Type B pancreatic cell (in vitro differentiated cells): ENCODE results near the gene ACTL7B. TPM values are rescaled to one million over a fixed set of nuclear protein-coding genes. Genes with fewer than 3 reads are reported as not detected.

Experiments used
- DNase-seq: peaks from one replicate; pipeline ENCODE4 v3.0.0; 2021; ENCODE audit warnings: mixed read lengths; ENCODE audit not compliant: unreplicated experiment; ENCODE audit errors: extremely low spot score
- H3K27ac Mint-ChIP-seq: 2 replicates; pipeline ENCODE4 v1.8.0; 2021; ENCODE audit warnings: mild to moderate bottlenecking, mixed read lengths
- H3K27me3 Mint-ChIP-seq: 2 replicates; pipeline ENCODE4 v1.8.0; 2021; ENCODE audit warnings: mixed read lengths
- H3K36me3 Mint-ChIP-seq: 2 replicates; pipeline ENCODE4 v1.8.0; 2021; ENCODE audit warnings: mixed read lengths
- H3K4me1 Mint-ChIP-seq: one replicate; pipeline ENCODE4 v1.8.0; 2021; ENCODE audit warnings: mixed read lengths; ENCODE audit not compliant: unreplicated experiment
- H3K4me3 Mint-ChIP-seq: 2 replicates; pipeline ENCODE4 v1.8.0; 2021; ENCODE audit warnings: mild to moderate bottlenecking, mixed read lengths
- H3K9me3 Mint-ChIP-seq: 2 replicates; pipeline ENCODE4 v1.8.0; 2021; ENCODE audit warnings: mixed read lengths
- total RNA-seq: library from RNA; stranded (reverse); gene quantifications from 2 replicates; pipeline ENCODE4 v1.2.1, GENCODE V29; 2021; ENCODE audit warnings: low replicate concordance
- TF ChIP-seq, protein P1 (sequence below): fragments of 200-600 bp; sonication (generic); conservative IDR thresholded peaks from 2 replicates; pipeline ENCODE4 v1.5.0; 2021; ENCODE audit warnings: antibody characterized with exemption, mild to moderate bottlenecking

The ACTL7B gene
- total RNA-seq, 1 donor from 2014 or later: not detected

DNA sequence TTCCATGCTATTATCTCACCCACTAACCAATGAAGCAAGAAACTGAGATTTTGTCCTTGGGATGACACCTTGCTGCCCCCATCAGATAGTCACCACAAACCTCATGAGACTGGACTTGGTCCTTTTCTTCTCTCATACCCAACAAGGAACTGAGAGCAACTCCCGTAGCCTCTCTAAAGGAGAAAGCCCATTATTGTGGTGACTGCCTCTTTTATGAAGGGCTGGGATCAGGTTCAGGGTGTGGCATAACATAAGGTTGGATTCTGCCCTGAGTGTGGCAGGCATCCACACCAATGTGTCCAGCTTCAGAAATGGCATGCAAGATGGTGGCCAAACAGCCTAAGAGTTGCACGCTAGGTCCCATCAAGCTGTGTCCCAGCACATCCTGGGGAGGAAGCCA lies 5.0 kb upstream of the ACTL7B start:
- Mint-ChIP-seq H3K9me3 (peaks cover 4% of the 10 kb centered on the region), H3K36me3 (no peaks in the 10 kb centered on the region), H3K27ac (no peak overlapping the region), H3K4me1 (no peaks in the 10 kb centered on the region), H3K4me3 (no peak overlapping the region), H3K27me3 (peaks cover 4% of the 10 kb centered on the region)
- no peak for DNase-seq
- TF ChIP-seq, protein P1, sequence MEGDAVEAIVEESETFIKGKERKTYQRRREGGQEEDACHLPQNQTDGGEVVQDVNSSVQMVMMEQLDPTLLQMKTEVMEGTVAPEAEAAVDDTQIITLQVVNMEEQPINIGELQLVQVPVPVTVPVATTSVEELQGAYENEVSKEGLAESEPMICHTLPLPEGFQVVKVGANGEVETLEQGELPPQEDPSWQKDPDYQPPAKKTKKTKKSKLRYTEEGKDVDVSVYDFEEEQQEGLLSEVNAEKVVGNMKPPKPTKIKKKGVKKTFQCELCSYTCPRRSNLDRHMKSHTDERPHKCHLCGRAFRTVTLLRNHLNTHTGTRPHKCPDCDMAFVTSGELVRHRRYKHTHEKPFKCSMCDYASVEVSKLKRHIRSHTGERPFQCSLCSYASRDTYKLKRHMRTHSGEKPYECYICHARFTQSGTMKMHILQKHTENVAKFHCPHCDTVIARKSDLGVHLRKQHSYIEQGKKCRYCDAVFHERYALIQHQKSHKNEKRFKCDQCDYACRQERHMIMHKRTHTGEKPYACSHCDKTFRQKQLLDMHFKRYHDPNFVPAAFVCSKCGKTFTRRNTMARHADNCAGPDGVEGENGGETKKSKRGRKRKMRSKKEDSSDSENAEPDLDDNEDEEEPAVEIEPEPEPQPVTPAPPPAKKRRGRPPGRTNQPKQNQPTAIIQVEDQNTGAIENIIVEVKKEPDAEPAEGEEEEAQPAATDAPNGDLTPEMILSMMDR: no peak

DNA sequence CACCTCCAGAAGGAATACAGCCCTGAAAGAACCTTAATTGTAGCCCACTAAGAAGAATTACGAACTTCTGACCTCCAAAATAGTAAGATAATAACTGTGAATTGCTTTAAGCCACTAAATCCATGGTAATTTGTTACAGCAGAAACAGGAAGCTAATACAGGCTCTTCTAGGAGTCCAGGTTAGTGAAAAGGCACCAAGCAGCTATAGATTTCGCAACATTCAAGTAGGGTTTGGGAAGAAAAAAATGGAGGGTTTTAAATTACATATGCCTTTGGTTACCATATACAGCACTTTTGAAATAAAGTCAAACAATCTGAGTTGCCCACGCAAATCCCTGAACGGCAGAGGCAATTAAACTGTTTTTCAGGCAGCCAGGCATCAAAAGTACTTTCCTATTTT lies 4.6 kb upstream of the ACTL7B start:
- Mint-ChIP-seq H3K4me3 (no peak overlapping the region), H3K9me3 (peaks cover 4% of the 10 kb centered on the region), H3K36me3 (no peaks in the 10 kb centered on the region), H3K27ac (no peak overlapping the region), H3K4me1 (no peaks in the 10 kb centered on the region), H3K27me3 (peaks cover 4% of the 10 kb centered on the region)
- TF ChIP-seq, protein P1: no peak
- DNase-seq: no peak

DNA sequence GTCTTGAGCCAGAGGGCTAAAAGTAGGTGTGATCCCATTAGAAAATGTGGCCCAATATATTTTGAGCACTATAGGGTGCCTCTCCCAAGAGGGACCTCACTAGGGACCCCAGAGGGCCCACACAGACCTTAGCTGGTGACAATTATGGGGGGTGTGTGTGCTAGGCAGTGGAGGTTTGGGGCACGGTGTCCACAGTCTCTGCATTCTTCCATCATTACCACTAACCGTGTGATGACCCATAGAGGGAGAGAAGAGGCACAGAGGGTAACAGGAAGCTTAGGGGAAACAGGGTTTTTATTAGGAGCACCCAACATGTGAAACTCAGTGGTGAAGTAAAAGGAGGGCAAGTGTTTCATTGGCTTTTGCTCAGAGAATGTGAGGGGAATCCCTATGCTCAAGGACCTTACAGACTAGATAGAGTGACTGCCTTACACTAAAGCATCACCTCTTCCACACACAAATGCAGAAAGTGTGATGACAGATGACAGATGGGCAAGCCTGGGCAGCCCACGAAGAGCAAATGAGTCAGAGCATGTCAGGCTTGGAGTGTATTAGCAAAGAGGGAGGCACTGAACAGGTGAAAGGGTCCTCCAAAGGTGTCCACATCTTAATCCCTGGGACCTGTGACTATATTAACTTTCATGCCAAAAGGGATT lies 3.8 kb upstream of the ACTL7B start:
- Mint-ChIP-seq H3K4me3 (no peak overlapping the region), H3K4me1 (no peaks in the 10 kb centered on the region), H3K9me3 (peaks cover 4% of the 10 kb centered on the region), H3K27ac (no peak overlapping the region), H3K27me3 (peaks cover 4% of the 10 kb centered on the region), H3K36me3 (no peaks in the 10 kb centered on the region)
- TF ChIP-seq, protein P1: no peak
- no peak for DNase-seq

DNA sequence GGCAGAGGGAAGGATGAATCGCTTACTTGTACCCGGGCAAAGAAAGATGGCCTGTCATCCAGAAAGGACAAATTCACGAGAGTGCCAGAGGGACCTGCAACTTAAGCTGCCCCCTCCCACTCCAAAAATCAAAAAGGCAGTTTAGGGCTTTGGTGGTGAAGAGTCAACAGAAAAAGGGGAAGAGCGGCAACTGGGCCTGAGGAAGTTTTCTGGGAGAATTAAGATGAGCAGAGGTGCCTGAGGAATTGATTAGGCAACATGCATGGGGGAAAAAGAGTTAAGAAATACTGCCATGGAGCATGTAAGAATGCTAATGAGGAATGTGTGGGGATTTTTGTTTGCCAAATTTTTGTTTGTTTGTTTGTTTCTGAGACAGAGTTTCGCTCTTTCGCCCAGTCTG lies 1.8 kb upstream of the ACTL7B start:
- TF ChIP-seq, protein P1: no peak
- no peaks in the 10 kb centered on the region for H3K4me1 Mint-ChIP-seq
- peaks cover 4% of the 10 kb centered on the region for H3K9me3 Mint-ChIP-seq
- no peak overlapping the region for H3K27ac Mint-ChIP-seq
- no peaks in the 10 kb centered on the region for H3K36me3 Mint-ChIP-seq
- H3K27me3 Mint-ChIP-seq: peaks cover 5% of the 10 kb centered on the region
- no peak overlapping the region for H3K4me3 Mint-ChIP-seq
- no peak for DNase-seq

DNA sequence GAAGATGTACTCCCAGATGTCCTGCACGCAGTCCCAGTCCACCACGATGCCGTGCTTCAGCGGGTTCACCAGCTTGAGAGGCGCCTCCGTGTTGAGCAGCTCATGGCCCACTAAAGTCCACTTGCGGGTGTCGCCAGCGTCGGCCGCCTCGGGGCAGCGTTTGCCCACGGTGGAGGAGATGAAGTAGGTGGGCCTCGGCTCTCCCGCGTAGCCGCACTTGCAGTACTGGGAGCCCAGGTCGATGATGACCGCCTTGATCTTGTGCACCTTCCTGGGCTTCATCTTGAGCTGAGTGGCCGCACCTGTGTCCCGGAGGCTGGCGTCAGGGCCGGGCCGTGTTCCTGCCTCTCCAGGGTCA lies 278 bp downstream of the ACTL7B start:
- no peaks in the 10 kb centered on the region for H3K36me3 Mint-ChIP-seq
- H3K4me3 Mint-ChIP-seq: no peak overlapping the region
- TF ChIP-seq, protein P1: no peak
- no peak overlapping the region for H3K27ac Mint-ChIP-seq
- no peak for DNase-seq
- H3K4me1 Mint-ChIP-seq: no peaks in the 10 kb centered on the region
- H3K9me3 Mint-ChIP-seq: peaks cover 4% of the 10 kb centered on the region
- peaks cover 11% of the 10 kb centered on the region for H3K27me3 Mint-ChIP-seq
